Measurements from ENCODE around the gene STRA6.

The STRA6 gene

GRCh38 chr15:74182131-74182530 lies 20.5 kb downstream of the STRA6 start:
- DNase-seq (ENCODE audit: extremely low read depth in 1 of 2, low read depth in 1 of 2): no peak

- DNase-seq (ENCODE audit: extremely low read depth in 1 of 2, low read depth in 1 of 2): no peak
Measured at GRCh38 chr15:74180881-74181602, 21.5 kb downstream of the STRA6 start.

- no peak for DNase-seq (ENCODE audit: extremely low read depth in 1 of 2, low read depth in 1 of 2)
Measured at GRCh38 chr15:74179983-74180880, 22.4 kb downstream of the STRA6 start.

- no peak for DNase-seq (ENCODE audit: extremely low read depth in 1 of 2, low read depth in 1 of 2)
Measured at GRCh38 chr15:74179101-74179841, 23.3 kb downstream of the STRA6 start.

GRCh38 chr15:74178326-74179100 lies 24.1 kb downstream of the STRA6 start:
- no peak for DNase-seq (ENCODE audit: extremely low read depth in 1 of 2, low read depth in 1 of 2)

- DNase-seq (ENCODE audit: extremely low read depth in 1 of 2, low read depth in 1 of 2): no peak
Measured at GRCh38 chr15:74176262-74177214, 26.0 kb downstream of the STRA6 start.

GRCh38 chr15:74175271-74176191 lies 27.1 kb downstream of the STRA6 start:
- DNase-seq (ENCODE audit: extremely low read depth in 1 of 2, low read depth in 1 of 2): no peak

- no peak for DNase-seq (ENCODE audit: extremely low read depth in 1 of 2, low read depth in 1 of 2)
Measured at GRCh38 chr15:74174958-74175253, 27.7 kb downstream of the STRA6 start.

GRCh38 chr15:74174219-74174957 lies 28.2 kb downstream of the STRA6 start:
- no peak for DNase-seq (ENCODE audit: extremely low read depth in 1 of 2, low read depth in 1 of 2)

GRCh38 chr15:74173380-74174218 lies 29.0 kb downstream of the STRA6 start, which contains the start of gene ISLR:
Gene ISLR (plus strand): TSS chr15:74173710. CDS start chr15:74174859, 1,149 bp downstream.
- DNase-seq (ENCODE audit: extremely low read depth in 1 of 2, low read depth in 1 of 2): no peak

GRCh38 chr15:74172701-74173379 lies 29.7 kb downstream of the STRA6 start:
- DNase-seq (ENCODE audit: extremely low read depth in 1 of 2, low read depth in 1 of 2): no peak

GRCh38 chr15:74171965-74172541 lies 30.5 kb downstream of the STRA6 start:
- no peak for DNase-seq (ENCODE audit: extremely low read depth in 1 of 2, low read depth in 1 of 2)

- no peak for DNase-seq (ENCODE audit: extremely low read depth in 1 of 2, low read depth in 1 of 2)
Measured at GRCh38 chr15:74170875-74171578, 31.6 kb downstream of the STRA6 start.

GRCh38 chr15:74170071-74170844 lies 32.3 kb downstream of the STRA6 start:
- no peak for DNase-seq (ENCODE audit: extremely low read depth in 1 of 2, low read depth in 1 of 2)

- no peak for DNase-seq (ENCODE audit: extremely low read depth in 1 of 2, low read depth in 1 of 2)
Measured at GRCh38 chr15:74168711-74169126, 33.9 kb downstream of the STRA6 start.

Measured in activated CD8-positive, alpha-beta memory T cell treated with anti-CD3 and anti-CD28 coated beads for 1 hour (primary cell).